ENCODE data around the gene PHF10. TPM values are rescaled to one million over a fixed set of nuclear protein-coding genes. Genes with fewer than 3 reads are reported as not detected.
"Not testable (repeated sequence)": the region's sequence is repeated elsewhere in the genome, so short reads cannot be mapped to it uniquely, and the experiment has no call there.

The PHF10 gene
- 38.7 TPM for polyA plus RNA-seq (2013, experiment 1 of 2)
- 43.8 TPM for polyA plus RNA-seq (2013, experiment 2 of 2)

DNA sequence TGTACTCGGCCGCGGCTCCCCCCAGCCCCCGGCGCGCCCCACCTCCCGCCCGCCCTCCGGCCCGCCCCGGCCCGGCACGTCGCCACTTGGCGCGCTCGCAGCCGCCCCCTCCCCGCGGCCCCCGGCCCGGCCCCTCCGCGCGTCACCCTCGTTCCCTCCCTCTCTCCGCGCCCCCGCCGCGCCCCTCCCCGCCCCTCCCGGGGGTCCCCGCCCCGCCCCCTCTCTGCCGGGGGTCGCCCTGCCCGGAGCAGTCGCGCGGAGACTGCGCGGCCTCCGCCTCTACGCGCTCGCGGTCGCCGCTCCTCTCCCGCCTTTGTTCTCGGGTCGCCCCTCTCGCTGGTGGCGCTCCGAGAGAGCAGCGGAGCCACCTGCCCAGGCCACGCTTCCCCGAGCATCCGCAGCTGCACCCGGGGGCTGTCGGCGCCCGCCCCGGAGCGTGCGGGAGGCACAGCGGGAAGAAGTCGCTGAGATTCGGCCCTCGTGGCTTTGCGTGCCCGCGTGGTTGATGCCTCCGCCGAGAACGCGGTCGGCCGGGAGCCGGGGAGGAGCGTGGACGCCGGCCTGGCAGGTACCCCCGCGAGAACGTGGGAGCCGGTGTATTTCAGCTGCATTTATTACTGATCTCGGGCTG, at the start of gene PHF10:
PHF10 (minus strand) TSS at position 7 of the 631 bp plus-strand sequence. CDS start 569 bp downstream, outside the sequence.
- 0 to 1% methylated on average over 34 to 42 of the region's 89 CpGs for WGBS, 2 experiments (ENCODE audit: insufficient coverage in 2 of 2)
- Histone ChIP-seq H3K9me3 (ENCODE audit: control insufficient read depth, low read length) (no peaks in the 10 kb centered on the region), H3K36me3 (ENCODE audit: control insufficient read depth, insufficient read depth, low read length) (peaks cover under 1% of the 10 kb centered on the region), H3K27ac (ENCODE audit: low read depth, low read length, severe bottlenecking) (peak within 1 kb of the TSS; percentile 98), H3K4me1 (ENCODE audit: control insufficient read depth, insufficient read depth, low read length, poor library complexity, severe bottlenecking) (peaks cover 8% of the 10 kb centered on the region), H3K4me3 (ENCODE audit: extremely low read depth, insufficient read depth, low read length, poor library complexity, severe bottlenecking) (peak within 1 kb of the TSS; percentile 64)

DNA sequence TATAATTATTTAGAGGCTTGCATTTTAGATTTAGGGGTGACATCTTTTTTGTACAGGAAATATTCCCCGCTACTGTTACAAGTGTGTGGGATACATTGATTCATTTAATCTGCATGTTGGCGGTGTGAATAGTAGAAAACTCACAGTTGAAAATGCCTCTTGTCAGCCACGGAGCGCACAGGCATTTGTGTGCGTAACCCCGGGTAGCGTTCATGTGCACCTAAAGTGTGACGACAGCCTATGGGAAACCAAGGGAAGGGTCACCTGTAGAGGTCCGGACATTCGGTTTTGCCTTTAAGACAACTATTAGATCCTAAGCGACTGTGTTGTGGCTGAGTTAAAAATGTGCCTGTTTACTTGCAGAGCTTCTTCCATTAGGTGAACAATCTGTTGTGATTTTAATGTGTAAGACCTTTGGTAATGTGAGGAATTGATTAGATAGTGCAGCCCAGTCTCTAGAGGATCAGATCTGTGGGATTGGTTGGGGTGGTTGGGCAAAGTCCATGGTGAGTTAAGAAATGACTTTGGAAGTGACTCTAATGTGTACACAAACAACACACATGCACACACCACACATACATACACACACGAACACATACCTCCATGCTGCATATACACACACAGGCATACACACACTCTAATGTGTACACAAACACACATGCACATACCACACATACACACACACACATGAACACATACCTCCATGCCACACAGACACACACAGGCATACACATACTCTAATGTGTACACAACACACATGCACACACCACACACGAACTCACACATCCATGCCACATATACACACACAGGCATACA, 42.8 kb upstream of the PHF10 start:
- Histone ChIP-seq H3K27ac (ENCODE audit: low read depth, low read length, severe bottlenecking) (no peak overlapping the region), H3K36me3 (ENCODE audit: control insufficient read depth, insufficient read depth, low read length) (peaks cover 40% of the 10 kb centered on the region), H3K9me3 (ENCODE audit: control insufficient read depth, low read length) (no peaks in the 10 kb centered on the region), H3K4me1 (ENCODE audit: control insufficient read depth, insufficient read depth, low read length, poor library complexity, severe bottlenecking) (no peaks in the 10 kb centered on the region), H3K4me3 (ENCODE audit: extremely low read depth, insufficient read depth, low read length, poor library complexity, severe bottlenecking) (no peak overlapping the region)
- WGBS, 2 experiments (ENCODE audit: insufficient coverage in 2 of 2): 95 to 96% methylated on average over 12 to 13 of the region's 13 CpGs

DNA sequence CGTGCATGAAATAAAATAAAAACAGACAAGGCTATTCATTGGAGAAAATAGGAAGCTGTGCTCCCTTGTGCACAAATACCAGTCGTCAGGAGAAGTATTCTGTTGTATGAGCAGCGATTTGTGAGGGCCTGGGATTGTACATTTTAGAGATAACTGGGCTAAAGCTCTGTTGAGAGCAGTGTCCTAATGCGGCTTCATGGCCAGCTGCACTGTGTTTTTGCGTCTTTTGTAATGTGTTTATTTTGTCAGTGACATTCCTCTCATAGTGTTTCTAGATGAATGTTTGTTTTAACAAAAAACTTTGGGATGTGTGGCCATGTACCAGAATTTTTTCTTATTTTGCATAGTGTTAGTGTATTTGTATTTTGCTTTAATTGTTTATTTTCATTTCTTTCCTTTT, 41.9 kb upstream of the PHF10 start:
- WGBS, 2 experiments (ENCODE audit: insufficient coverage in 2 of 2): 87 to 94% methylated on average over 5 of the region's 5 CpGs
- peaks cover 40% of the 10 kb centered on the region for H3K36me3 ChIP-seq (ENCODE audit: control insufficient read depth, insufficient read depth, low read length)
- H3K4me3 ChIP-seq (ENCODE audit: extremely low read depth, insufficient read depth, low read length, poor library complexity, severe bottlenecking): no peak overlapping the region
- H3K9me3 ChIP-seq (ENCODE audit: control insufficient read depth, low read length): no peaks in the 10 kb centered on the region
- H3K27ac ChIP-seq (ENCODE audit: low read depth, low read length, severe bottlenecking): no peak overlapping the region
- H3K4me1 ChIP-seq (ENCODE audit: control insufficient read depth, insufficient read depth, low read length, poor library complexity, severe bottlenecking): no peaks in the 10 kb centered on the region

DNA sequence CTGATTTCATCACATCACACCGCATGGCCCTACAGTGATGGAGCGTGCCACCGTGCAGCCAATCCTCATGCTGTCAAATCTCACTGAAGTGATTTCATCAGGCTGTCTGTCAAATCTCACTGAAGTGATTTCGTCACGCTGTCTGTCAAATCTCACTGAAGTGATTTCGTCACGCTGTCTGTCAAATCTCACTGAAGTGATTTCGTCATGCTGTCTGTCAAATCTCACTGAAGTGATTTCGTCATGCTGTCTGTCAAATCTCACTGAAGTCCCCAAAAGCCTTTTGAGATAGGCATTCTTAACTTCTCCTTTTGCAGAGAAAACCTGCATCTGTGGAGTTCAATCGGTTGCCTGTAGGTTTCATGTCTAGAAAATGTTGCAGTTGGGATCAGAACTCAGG, 41.5 kb upstream of the PHF10 start:
- H3K27ac ChIP-seq (ENCODE audit: low read depth, low read length, severe bottlenecking); H3K4me1 ChIP-seq (ENCODE audit: control insufficient read depth, insufficient read depth, low read length, poor library complexity, severe bottlenecking); H3K4me3 ChIP-seq (ENCODE audit: extremely low read depth, insufficient read depth, low read length, poor library complexity, severe bottlenecking); H3K9me3 ChIP-seq (ENCODE audit: control insufficient read depth, low read length): not testable (repeated sequence)
- H3K36me3 ChIP-seq (ENCODE audit: control insufficient read depth, insufficient read depth, low read length): peaks cover 44% of the 10 kb centered on the region
- 84 to 100% methylated on average over 10 of the region's 10 CpGs for WGBS, 2 experiments (ENCODE audit: insufficient coverage in 2 of 2)

DNA sequence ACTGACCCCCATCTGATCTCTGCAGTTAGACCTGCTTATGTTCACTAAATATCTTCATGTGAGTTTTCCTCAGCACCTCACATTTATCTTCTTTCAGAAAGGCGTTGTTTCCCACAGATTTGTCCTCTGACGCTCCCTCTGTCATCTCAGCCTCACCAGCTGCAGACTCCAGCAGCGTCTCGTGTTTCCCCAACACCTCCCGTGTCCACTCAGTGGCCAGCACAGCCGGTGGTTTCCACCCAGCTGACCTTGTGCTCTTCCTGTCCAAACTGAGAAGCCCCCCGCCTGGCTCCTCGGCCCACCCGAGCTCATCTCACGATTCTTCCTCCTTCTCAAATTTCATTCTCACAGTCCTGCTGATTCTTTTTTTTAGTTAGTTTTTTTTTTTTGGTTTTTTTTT, 39.6 kb upstream of the PHF10 start:
- H3K9me3 ChIP-seq (ENCODE audit: control insufficient read depth, low read length): no peaks in the 10 kb centered on the region
- H3K36me3 ChIP-seq (ENCODE audit: control insufficient read depth, insufficient read depth, low read length): peaks cover 53% of the 10 kb centered on the region
- no peak overlapping the region for H3K27ac ChIP-seq (ENCODE audit: low read depth, low read length, severe bottlenecking)
- no peak overlapping the region for H3K4me3 ChIP-seq (ENCODE audit: extremely low read depth, insufficient read depth, low read length, poor library complexity, severe bottlenecking)
- 88 to 89% methylated on average over 5 to 6 of the region's 10 CpGs for WGBS, 2 experiments (ENCODE audit: insufficient coverage in 2 of 2)
- no peaks in the 10 kb centered on the region for H3K4me1 ChIP-seq (ENCODE audit: control insufficient read depth, insufficient read depth, low read length, poor library complexity, severe bottlenecking)

DNA sequence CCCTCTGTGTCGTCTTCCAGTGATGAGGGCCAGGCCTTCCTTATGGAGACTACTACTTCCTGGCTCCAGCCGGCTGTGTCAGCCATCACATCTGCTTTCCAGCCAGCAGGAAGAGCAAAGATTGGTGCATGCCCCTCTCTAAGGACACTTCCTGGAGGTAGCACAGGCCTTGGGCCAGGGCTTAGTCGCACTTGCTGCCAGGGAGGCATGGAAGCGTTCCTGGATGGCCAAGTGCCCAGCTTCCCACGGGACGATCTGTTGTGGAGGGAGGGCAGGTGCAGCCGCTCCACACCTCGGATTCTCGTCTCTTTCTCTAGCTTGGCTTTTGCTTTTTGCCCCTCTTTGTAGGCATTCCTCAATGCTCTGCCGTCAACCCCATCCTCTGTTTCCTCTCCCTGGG, 39.0 kb upstream of the PHF10 start:
- no peaks in the 10 kb centered on the region for H3K9me3 ChIP-seq (ENCODE audit: control insufficient read depth, low read length)
- H3K36me3 ChIP-seq (ENCODE audit: control insufficient read depth, insufficient read depth, low read length): peaks cover 50% of the 10 kb centered on the region
- no peak overlapping the region for H3K27ac ChIP-seq (ENCODE audit: low read depth, low read length, severe bottlenecking)
- H3K4me1 ChIP-seq (ENCODE audit: control insufficient read depth, insufficient read depth, low read length, poor library complexity, severe bottlenecking): no peaks in the 10 kb centered on the region
- no peak overlapping the region for H3K4me3 ChIP-seq (ENCODE audit: extremely low read depth, insufficient read depth, low read length, poor library complexity, severe bottlenecking)
- WGBS, 2 experiments (ENCODE audit: insufficient coverage in 2 of 2): 93 to 95% methylated on average over 9 to 10 of the region's 10 CpGs

DNA sequence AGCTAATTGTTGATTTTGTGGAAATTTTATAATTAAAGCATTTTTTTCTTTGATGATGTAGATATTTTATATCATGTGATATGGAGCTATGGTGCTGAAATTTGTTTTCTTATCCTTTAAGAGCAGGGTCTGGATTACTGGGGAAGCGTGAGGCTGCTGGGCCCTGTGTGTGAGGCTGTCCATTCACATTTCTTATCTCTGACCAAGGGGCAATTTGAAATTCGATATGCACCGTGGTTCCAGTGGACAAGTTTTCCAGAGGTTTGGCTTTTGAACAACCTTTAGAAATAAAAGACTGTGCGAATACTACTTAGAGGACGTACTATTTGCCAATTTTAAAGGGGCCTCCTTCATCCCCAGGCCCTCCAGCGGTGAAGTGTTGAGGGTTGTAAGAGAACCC, 30.9 kb upstream of the PHF10 start:
- H3K4me1 ChIP-seq (ENCODE audit: control insufficient read depth, insufficient read depth, low read length, poor library complexity, severe bottlenecking): peaks cover 7% of the 10 kb centered on the region
- H3K27ac ChIP-seq (ENCODE audit: low read depth, low read length, severe bottlenecking): no peak overlapping the region
- no peaks in the 10 kb centered on the region for H3K9me3 ChIP-seq (ENCODE audit: control insufficient read depth, low read length)
- H3K4me3 ChIP-seq (ENCODE audit: extremely low read depth, insufficient read depth, low read length, poor library complexity, severe bottlenecking): no peak overlapping the region
- H3K36me3 ChIP-seq (ENCODE audit: control insufficient read depth, insufficient read depth, low read length): peaks cover 24% of the 10 kb centered on the region
- 93 to 97% methylated on average over 4 to 5 of the region's 6 CpGs for WGBS, 2 experiments (ENCODE audit: insufficient coverage in 2 of 2)

DNA sequence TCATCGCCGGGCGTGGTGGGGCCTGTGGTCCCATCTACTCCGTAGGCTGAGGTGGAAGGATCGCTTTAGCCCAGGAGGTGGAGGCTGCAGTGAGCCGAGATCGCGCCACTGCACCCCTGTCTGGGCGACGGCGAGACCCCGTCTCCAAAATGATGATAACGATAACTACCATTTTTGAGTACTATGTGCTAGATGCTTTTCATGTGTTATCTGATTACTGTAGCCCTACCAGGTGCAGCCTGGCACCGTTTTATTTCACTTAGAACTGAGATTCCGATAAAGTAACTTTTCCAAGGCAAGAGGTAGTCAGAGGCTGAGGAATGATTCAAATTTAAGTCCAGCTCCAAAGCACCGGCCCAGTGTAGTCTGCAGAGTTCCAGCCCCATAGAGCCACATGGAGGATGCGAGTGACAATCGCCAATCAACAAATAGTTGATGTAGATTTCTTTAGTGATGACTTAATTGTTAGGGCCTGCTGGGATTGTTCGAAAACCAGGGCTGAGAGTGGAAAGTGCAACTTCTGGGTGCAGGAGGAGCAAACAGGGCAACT, 27.8 kb upstream of the PHF10 start:
- 10 to 12% methylated on average over 9 to 14 of the region's 19 CpGs for WGBS, 2 experiments (ENCODE audit: insufficient coverage in 2 of 2)

DNA sequence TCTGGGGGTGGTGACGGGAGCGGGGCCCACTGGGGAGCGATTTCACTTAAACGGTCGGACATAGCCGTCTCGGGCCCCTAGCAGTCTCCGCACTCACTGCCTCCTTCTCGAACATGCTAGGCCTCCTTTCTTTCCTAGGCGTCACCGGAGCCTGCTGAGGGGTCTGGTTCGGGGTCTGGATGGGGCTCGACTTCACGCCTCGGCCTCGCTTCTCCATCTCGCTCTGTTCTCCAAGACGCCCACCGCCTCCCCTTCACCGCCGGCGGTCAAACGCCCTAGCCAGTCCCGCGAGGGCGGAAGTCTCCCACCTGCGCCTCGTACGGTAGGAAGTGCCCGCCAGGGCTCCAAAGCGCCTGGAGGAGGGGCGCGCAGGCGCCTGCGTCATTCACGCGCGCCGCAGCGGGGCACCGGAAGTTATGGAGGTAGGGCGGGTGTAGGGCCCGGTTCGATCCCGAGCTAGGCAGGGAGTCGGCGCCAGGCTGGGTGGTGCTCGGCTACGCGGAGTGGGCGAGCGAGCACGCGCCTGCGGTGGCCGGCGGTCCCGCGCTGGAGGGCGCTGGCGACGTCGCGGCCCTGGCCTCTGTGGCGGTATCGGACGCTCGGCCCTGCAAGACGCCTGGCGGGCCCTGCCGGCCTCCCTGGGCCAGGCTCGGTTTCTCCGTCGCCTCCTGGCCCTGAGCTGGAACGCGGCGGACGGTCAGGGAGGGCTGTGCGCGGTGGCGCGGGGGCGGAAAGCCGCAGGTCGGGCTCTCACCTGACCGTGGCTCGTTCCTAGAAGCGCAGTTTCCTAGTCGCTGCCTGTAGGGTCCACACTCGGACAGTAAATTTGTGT, 27.2 kb upstream of the PHF10 start, which contains the start of the genes DYNLT2 and ERMARD:
DYNLT2 (minus strand) TSS at position 331 of the 832 bp plus-strand sequence; CDS start at position 217, 114 bp downstream.
ERMARD (plus strand) TSS at position 381 of the 832 bp plus-strand sequence; CDS start at position 417, 36 bp downstream.
- Histone ChIP-seq H3K4me3 (ENCODE audit: extremely low read depth, insufficient read depth, low read length, poor library complexity, severe bottlenecking) (peak within 1 kb of the TSS; percentile 79), H3K36me3 (ENCODE audit: control insufficient read depth, insufficient read depth, low read length) (no peaks in the 10 kb centered on the region), H3K4me1 (ENCODE audit: control insufficient read depth, insufficient read depth, low read length, poor library complexity, severe bottlenecking) (peaks cover 7% of the 10 kb centered on the region), H3K27ac (ENCODE audit: low read depth, low read length, severe bottlenecking) (peak within 1 kb of the TSS; percentile 98), H3K9me3 (ENCODE audit: control insufficient read depth, low read length) (no peaks in the 10 kb centered on the region)
- WGBS, 2 experiments (ENCODE audit: insufficient coverage in 2 of 2): 0 to 1% methylated on average over 60 to 71 of the region's 90 CpGs

More for the DNA sequence above, 27.8 kb upstream of the PHF10 start:
- Histone ChIP-seq H3K27ac (ENCODE audit: low read depth, low read length, severe bottlenecking) (peak overlapping the region; percentile 98), H3K4me1 (ENCODE audit: control insufficient read depth, insufficient read depth, low read length, poor library complexity, severe bottlenecking) (peaks cover 7% of the 10 kb centered on the region), H3K4me3 (ENCODE audit: extremely low read depth, insufficient read depth, low read length, poor library complexity, severe bottlenecking) (peak overlapping the region; percentile 79), H3K9me3 (ENCODE audit: control insufficient read depth, low read length) (no peaks in the 10 kb centered on the region), H3K36me3 (ENCODE audit: control insufficient read depth, insufficient read depth, low read length) (peaks cover 6% of the 10 kb centered on the region)

DNA sequence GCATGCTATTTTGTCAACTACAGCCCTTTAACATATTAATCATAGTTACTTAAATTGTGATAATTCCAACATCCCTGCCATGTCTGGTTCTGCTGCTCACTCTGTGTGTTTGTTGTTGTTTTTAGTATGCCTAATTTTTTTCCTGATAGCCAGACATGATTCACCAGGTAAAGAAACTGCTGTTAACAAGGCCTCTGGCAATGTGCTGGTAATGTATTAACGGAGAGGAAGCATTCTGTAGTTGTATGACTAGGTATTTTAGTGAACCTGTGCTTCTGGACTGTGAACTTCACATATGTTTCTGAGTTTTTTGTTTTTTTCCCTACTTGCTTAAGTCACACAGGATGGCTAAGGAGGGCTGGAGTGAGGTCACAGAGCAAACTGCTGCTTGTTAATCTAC, 22.3 kb upstream of the PHF10 start:
- WGBS, 2 experiments (ENCODE audit: insufficient coverage in 2 of 2): 80% methylated on average over 1 of the region's 1 CpG; no CpG with 5 or more reads in 1 of the 2 experiments
- H3K4me3 ChIP-seq (ENCODE audit: extremely low read depth, insufficient read depth, low read length, poor library complexity, severe bottlenecking): no peak overlapping the region

More for the DNA sequence above, 22.3 kb upstream of the PHF10 start:
- Histone ChIP-seq H3K9me3 (ENCODE audit: control insufficient read depth, low read length) (no peaks in the 10 kb centered on the region), H3K36me3 (ENCODE audit: control insufficient read depth, insufficient read depth, low read length) (no peaks in the 10 kb centered on the region), H3K27ac (ENCODE audit: low read depth, low read length, severe bottlenecking) (no peak overlapping the region), H3K4me1 (ENCODE audit: control insufficient read depth, insufficient read depth, low read length, poor library complexity, severe bottlenecking) (no peaks in the 10 kb centered on the region)

All from mesodermal cell (in vitro differentiated cells).